H9 (cell line): ENCODE results near the gene DYNLT4. TPM values are rescaled to one million over a fixed set of nuclear protein-coding genes. Genes with fewer than 3 reads are reported as not detected.

Source experiments
- DNase-seq: peaks from one replicate; pipeline ENCODE4 v3.0.0-alpha.2; 2017
- H2AFZ ChIP-seq: one replicate; pipeline ENCODE4 v1.6.1; 2013; ENCODE audit warnings: mild to moderate bottlenecking, low read length, control low read depth, moderate library complexity
- H2AK5ac ChIP-seq: 2 replicates; pipeline ENCODE4 v1.6.1; 2013; ENCODE audit warnings: low read length, control low read depth, mixed read lengths; ENCODE audit not compliant: insufficient read length
- H2BK120ac ChIP-seq: one replicate; pipeline ENCODE4 v1.6.1; 2013; ENCODE audit warnings: low read depth, mild to moderate bottlenecking, low read length, control low read depth, inconsistent platforms; ENCODE audit not compliant: poor library complexity, severe bottlenecking
- H2BK12ac ChIP-seq: 2 replicates; pipeline ENCODE4 v1.6.1; 2013; ENCODE audit warnings: low read length, control low read depth, mixed read lengths, low read depth; ENCODE audit not compliant: insufficient read length
- H2BK15ac ChIP-seq: 2 replicates; pipeline ENCODE4 v1.6.1; 2013; ENCODE audit warnings: low read depth, low read length, control low read depth
- H2BK20ac ChIP-seq: one replicate; pipeline ENCODE4 v1.6.1; 2013; ENCODE audit warnings: low read depth, mild to moderate bottlenecking, low read length, control low read depth, inconsistent platforms; ENCODE audit not compliant: poor library complexity, severe bottlenecking
- H2BK5ac ChIP-seq: 2 replicates; pipeline ENCODE4 v1.6.1; 2013; ENCODE audit warnings: low read length, control low read depth, mixed read lengths; ENCODE audit not compliant: insufficient read length
- H3K14ac ChIP-seq: 2 replicates; pipeline ENCODE4 v1.6.1; 2013; ENCODE audit warnings: low read length, control low read depth; ENCODE audit not compliant: insufficient read depth
- H3K18ac ChIP-seq: 2 replicates; pipeline ENCODE4 v1.6.1; 2013; ENCODE audit warnings: low read depth, mild to moderate bottlenecking, mixed read lengths, low read length, control low read depth; ENCODE audit not compliant: insufficient read length
- H3K23ac ChIP-seq: 2 replicates; pipeline ENCODE4 v1.6.1; 2013; ENCODE audit warnings: low read length, control low read depth, mixed read lengths, low read depth; ENCODE audit not compliant: insufficient read length
- H3K23me2 ChIP-seq: 2 replicates; pipeline ENCODE4 v1.6.1; 2013; ENCODE audit warnings: low read depth, mild to moderate bottlenecking, mixed read lengths, low read length, control low read depth; ENCODE audit not compliant: insufficient read length, poor library complexity, severe bottlenecking
- H3K27ac ChIP-seq: 2 replicates; pipeline ENCODE4 v1.5.1; 2013; ENCODE audit warnings: low read length, control low read depth, mixed read lengths, low read depth; ENCODE audit not compliant: insufficient read length
- H3K27me3 ChIP-seq: 2 replicates; pipeline ENCODE4 v1.6.1; 2013; ENCODE audit warnings: low read length, control low read depth, inconsistent platforms; ENCODE audit not compliant: insufficient read depth
- H3K4ac ChIP-seq: 2 replicates; pipeline ENCODE4 v1.6.1; 2013; ENCODE audit warnings: low read depth, mild to moderate bottlenecking, control low read depth, inconsistent platforms, low read length, moderate library complexity
- H3K4me1 ChIP-seq: 2 replicates; pipeline ENCODE4 v1.6.1; 2013; ENCODE audit warnings: low read length, control low read depth, inconsistent platforms; ENCODE audit not compliant: insufficient read depth
- H3K4me2 ChIP-seq: 2 replicates; pipeline ENCODE4 v1.6.1; 2013; ENCODE audit warnings: low read length, control low read depth, mixed read lengths; ENCODE audit not compliant: insufficient read length, insufficient read depth
- H3K56ac ChIP-seq: 2 replicates; pipeline ENCODE4 v1.6.1; 2013; ENCODE audit warnings: low read depth, mild to moderate bottlenecking, mixed read lengths, low read length, control low read depth; ENCODE audit not compliant: insufficient read length
- H3K79me1 ChIP-seq: 2 replicates; pipeline ENCODE4 v1.6.1; 2013; ENCODE audit warnings: low read depth, mild to moderate bottlenecking, moderate library complexity, low read length, control low read depth, inconsistent platforms; ENCODE audit not compliant: insufficient read depth, poor library complexity, severe bottlenecking
- H3K79me2 ChIP-seq: 2 replicates; pipeline ENCODE4 v1.6.1; 2013; ENCODE audit warnings: low read length, control low read depth, inconsistent platforms; ENCODE audit not compliant: insufficient read depth
- H3K9ac ChIP-seq: 2 replicates; pipeline ENCODE4 v1.6.1; 2013; ENCODE audit warnings: low read length, control low read depth, mixed read lengths; ENCODE audit not compliant: insufficient read length; ENCODE audit errors: extremely low read depth
- H3K9me3 ChIP-seq: one replicate; pipeline ENCODE4 v1.6.1; 2013; ENCODE audit warnings: low read depth, low read length, inconsistent platforms; ENCODE audit not compliant: control insufficient read depth
- H3T11ph ChIP-seq: one replicate; pipeline ENCODE4 v1.6.1; 2013; ENCODE audit warnings: mild to moderate bottlenecking, low read length, control low read depth, inconsistent platforms
- H4K20me1 ChIP-seq: one replicate; pipeline ENCODE4 v1.6.1; 2013; ENCODE audit not compliant: control insufficient read depth, insufficient read length, insufficient read depth
- H4K5ac ChIP-seq: 2 replicates; pipeline ENCODE4 v1.6.1; 2013; ENCODE audit warnings: low read depth, mild to moderate bottlenecking, mixed read lengths, low read length, control low read depth; ENCODE audit not compliant: insufficient read length
- H4K8ac ChIP-seq: replicated peaks from 2 replicates; pipeline ENCODE4 v1.6.1; 2013; ENCODE audit warnings: low read length, control low read depth, mixed read lengths, low read depth; ENCODE audit not compliant: insufficient read length
- H4K91ac ChIP-seq: 2 replicates; pipeline ENCODE4 v1.6.1; 2013; ENCODE audit warnings: low read depth, mild to moderate bottlenecking, moderate library complexity, mixed read lengths, low read length, control low read depth; ENCODE audit not compliant: insufficient read length
- H3K27ac Mint-ChIP-seq, 3 experiments: 2 replicates in 2 of 3; 3 replicates in 1 of 3; pipeline ENCODE4 v1.8.0; 2020 to 2021; ENCODE audit warnings: mixed read lengths in 3 of 3, mild to moderate bottlenecking in 1 of 3, moderate library complexity in 1 of 3
- H3K27me3 Mint-ChIP-seq: 2 replicates; pipeline ENCODE4 v1.8.0; 2021; ENCODE audit warnings: low read depth, mild to moderate bottlenecking, moderate library complexity, mixed read lengths
- H3K36me3 Mint-ChIP-seq, 3 experiments: 2 replicates in 2 of 3; 3 replicates in 1 of 3; pipeline ENCODE4 v1.8.0; 2020 to 2021; ENCODE audit warnings: low read depth in 3 of 3, mixed read lengths in 3 of 3; ENCODE audit not compliant: insufficient read depth in 1 of 3
- H3K4me1 Mint-ChIP-seq, 2 experiments: 2 replicates each; pipeline ENCODE4 v1.8.0; 2020; ENCODE audit warnings: mixed read lengths in 2 of 2
- H3K4me3 Mint-ChIP-seq, 2 experiments: 2 replicates in 1 of 2; 3 replicates in 1 of 2; pipeline ENCODE4 v1.8.0; 2020 to 2021; ENCODE audit warnings: mild to moderate bottlenecking in 2 of 2, mixed read lengths in 2 of 2, moderate library complexity in 1 of 2
- H3K9me3 Mint-ChIP-seq, 2 experiments: 2 replicates in 1 of 2; 3 replicates in 1 of 2; pipeline ENCODE4 v1.8.0; 2020; ENCODE audit warnings: mild to moderate bottlenecking in 2 of 2, mixed read lengths in 2 of 2, moderate library complexity in 1 of 2
- WGBS: extraction: QIAGEN DNeasy Blood & Tissue Kit; methylation state at CpG from one replicate; pipeline ENCODE4 v1.1.7; 2013; ENCODE audit warnings: missing lambda C conversion rate, low lambda C conversion rate, mixed read lengths; ENCODE audit not compliant: insufficient read length; ENCODE audit errors: extremely low coverage; 5-methylcytosine and 5-hydroxymethylcytosine counted together
- total RNA-seq: library from RNA; stranded (reverse); gene quantifications from 2 replicates; pipeline ENCODE4 v1.2.1, GENCODE V29; 2021
- TF ChIP-seq, protein P1 (sequence below): fragments of 200-600 bp; sonication (generic); conservative IDR thresholded peaks from 3 replicates; pipeline ENCODE4 v1.8.0; 2021; ENCODE audit warnings: antibody characterized with exemption, mild to moderate bottlenecking

DYNLT4 gene
- total RNA-seq, 1 experiment from 2014 or later: not detected

DNA sequence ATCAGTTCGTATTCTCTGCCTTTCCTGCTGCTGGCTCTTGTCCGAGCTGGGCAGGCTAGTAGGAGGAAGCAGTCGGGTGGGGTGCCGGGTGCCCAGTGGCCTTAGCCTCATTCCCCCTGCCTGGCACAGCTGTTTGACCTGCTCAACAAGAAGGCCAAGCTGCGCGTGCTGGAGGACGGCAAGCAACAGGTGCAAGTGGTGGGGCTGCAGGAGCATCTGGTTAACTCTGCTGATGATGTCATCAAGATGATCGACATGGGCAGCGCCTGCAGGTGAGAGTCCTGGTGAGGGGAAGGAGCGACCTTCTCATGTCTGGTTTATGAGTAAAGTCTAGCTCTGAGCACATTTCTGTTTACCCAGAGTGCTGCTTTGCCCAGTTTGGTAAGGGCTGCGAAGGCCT, 48.1 kb downstream of the DYNLT4 start:
- no peaks in the 10 kb centered on the region for H4K20me1 ChIP-seq
- H3K9me3 ChIP-seq: no peaks in the 10 kb centered on the region
- no peak overlapping the region for H3K14ac ChIP-seq
- no peak for DNase-seq
- no peaks in the 10 kb centered on the region for H3K4me1 ChIP-seq
- no peak overlapping the region for H2AK5ac ChIP-seq
- H3K27ac Mint-ChIP-seq: no peak overlapping the region; a peak in 1 of 7 replicates
- no peak overlapping the region for H3K4ac ChIP-seq
- no peak overlapping the region for H2BK20ac ChIP-seq
- no CpG with 5 or more reads among the region's 11 CpGs for WGBS
- H3K4me1 Mint-ChIP-seq: no peaks in the 10 kb centered on the region
- peaks cover 66 to 94% (median 92%) of the 10 kb centered on the region in 3 experiments for H3K36me3 Mint-ChIP-seq
- H3K4me2 ChIP-seq: no peak overlapping the region
- H3K27ac ChIP-seq: no peak overlapping the region
- H3K79me1 ChIP-seq: no peaks in the 10 kb centered on the region
- H3K79me2 ChIP-seq: no peaks in the 10 kb centered on the region
- no peaks in the 10 kb centered on the region for H3K27me3 Mint-ChIP-seq
- no peaks in the 10 kb centered on the region for H3K27me3 ChIP-seq
- no peak overlapping the region for H2BK15ac ChIP-seq
- H3K23me2 ChIP-seq: no peaks in the 10 kb centered on the region
- H4K8ac ChIP-seq: no peak overlapping the region
- H4K91ac ChIP-seq: no peak overlapping the region
- H2BK5ac ChIP-seq: no peak overlapping the region
- no peak overlapping the region for H3K23ac ChIP-seq
- no peak overlapping the region for H2BK12ac ChIP-seq
- H2AFZ ChIP-seq: no peak overlapping the region
- no peak overlapping the region for H3K56ac ChIP-seq
- no peak overlapping the region for H3K4me3 Mint-ChIP-seq
- no peak overlapping the region for H3K9ac ChIP-seq
- no peak overlapping the region for H2BK120ac ChIP-seq
- H3K18ac ChIP-seq: no peak overlapping the region
- no peaks in the 10 kb centered on the region; a peak in 1 of 5 replicates for H3K9me3 Mint-ChIP-seq
- TF ChIP-seq, protein P1, sequence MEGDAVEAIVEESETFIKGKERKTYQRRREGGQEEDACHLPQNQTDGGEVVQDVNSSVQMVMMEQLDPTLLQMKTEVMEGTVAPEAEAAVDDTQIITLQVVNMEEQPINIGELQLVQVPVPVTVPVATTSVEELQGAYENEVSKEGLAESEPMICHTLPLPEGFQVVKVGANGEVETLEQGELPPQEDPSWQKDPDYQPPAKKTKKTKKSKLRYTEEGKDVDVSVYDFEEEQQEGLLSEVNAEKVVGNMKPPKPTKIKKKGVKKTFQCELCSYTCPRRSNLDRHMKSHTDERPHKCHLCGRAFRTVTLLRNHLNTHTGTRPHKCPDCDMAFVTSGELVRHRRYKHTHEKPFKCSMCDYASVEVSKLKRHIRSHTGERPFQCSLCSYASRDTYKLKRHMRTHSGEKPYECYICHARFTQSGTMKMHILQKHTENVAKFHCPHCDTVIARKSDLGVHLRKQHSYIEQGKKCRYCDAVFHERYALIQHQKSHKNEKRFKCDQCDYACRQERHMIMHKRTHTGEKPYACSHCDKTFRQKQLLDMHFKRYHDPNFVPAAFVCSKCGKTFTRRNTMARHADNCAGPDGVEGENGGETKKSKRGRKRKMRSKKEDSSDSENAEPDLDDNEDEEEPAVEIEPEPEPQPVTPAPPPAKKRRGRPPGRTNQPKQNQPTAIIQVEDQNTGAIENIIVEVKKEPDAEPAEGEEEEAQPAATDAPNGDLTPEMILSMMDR: no peak
- no peak overlapping the region for H3T11ph ChIP-seq
- no peak overlapping the region for H4K5ac ChIP-seq
